ENCODE data around the gene ANAPC5.

The ANAPC5 gene

GRCh38 chr12:121345151-121345815 is 6.9 kb downstream of the ANAPC5 start:
- Histone ChIP-seq H3K4me3 (ENCODE audit: insufficient read length, low read depth) (no peak overlapping the region), H3K36me3 (ENCODE audit: insufficient read depth, insufficient read length, low read length) (peaks cover 81% of the 10 kb centered on the region), H3K27me3 (ENCODE audit: insufficient read depth, insufficient read length) (no peaks in the 10 kb centered on the region), H3K9me3 (ENCODE audit: insufficient read depth, low read length) (no peaks in the 10 kb centered on the region), H3K9ac (ENCODE audit: insufficient read length, low read depth) (no peak overlapping the region), H3K4me1 (ENCODE audit: insufficient read depth, insufficient read length) (no peaks in the 10 kb centered on the region)
- TF ChIP-seq YY1 (IDR thresholded peaks at IDR 0.05; ENCODE audit: insufficient read depth, insufficient read length) (no peak), ZNF274 (IDR thresholded peaks at IDR 0.05; ENCODE audit: low read depth, low read length) (no peak), SUZ12 (IDR thresholded peaks at IDR 0.05; ENCODE audit: extremely low read depth, insufficient read depth, insufficient read length) (no peak)
- no peak for DNase-seq (ENCODE audit: low read depth, low spot score)

- Histone ChIP-seq H3K9me3 (ENCODE audit: insufficient read depth, low read length) (no peaks in the 10 kb centered on the region), H3K4me3 (ENCODE audit: insufficient read length, low read depth) (no peak overlapping the region), H3K4me1 (ENCODE audit: insufficient read depth, insufficient read length) (no peaks in the 10 kb centered on the region), H3K9ac (ENCODE audit: insufficient read length, low read depth) (no peak overlapping the region), H3K27me3 (ENCODE audit: insufficient read depth, insufficient read length) (no peaks in the 10 kb centered on the region), H3K36me3 (ENCODE audit: insufficient read depth, insufficient read length, low read length) (peaks cover 83% of the 10 kb centered on the region)
- TF ChIP-seq SUZ12 (IDR thresholded peaks at IDR 0.05; ENCODE audit: extremely low read depth, insufficient read depth, insufficient read length) (no peak), ZNF274 (IDR thresholded peaks at IDR 0.05; ENCODE audit: low read depth, low read length) (no peak), YY1 (IDR thresholded peaks at IDR 0.05; ENCODE audit: insufficient read depth, insufficient read length) (no peak)
- DNase-seq (ENCODE audit: low read depth, low spot score): no peak
These were observed 7.7 kb downstream of the ANAPC5 start for GRCh38 chr12:121344506-121344905.

- no peak for TF ChIP-seq YY1 (IDR thresholded peaks at IDR 0.05; ENCODE audit: insufficient read depth, insufficient read length)
- no peak for TF ChIP-seq ZNF274 (IDR thresholded peaks at IDR 0.05; ENCODE audit: low read depth, low read length)
- no peak for TF ChIP-seq SUZ12 (IDR thresholded peaks at IDR 0.05; ENCODE audit: extremely low read depth, insufficient read depth, insufficient read length)
- Histone ChIP-seq H3K9me3 (ENCODE audit: insufficient read depth, low read length) (no peaks in the 10 kb centered on the region), H3K27me3 (ENCODE audit: insufficient read depth, insufficient read length) (no peaks in the 10 kb centered on the region), H3K4me1 (ENCODE audit: insufficient read depth, insufficient read length) (no peaks in the 10 kb centered on the region), H3K4me3 (ENCODE audit: insufficient read length, low read depth) (no peak overlapping the region), H3K36me3 (ENCODE audit: insufficient read depth, insufficient read length, low read length) (peaks cover 77% of the 10 kb centered on the region), H3K9ac (ENCODE audit: insufficient read length, low read depth) (no peak overlapping the region)
- no peak for DNase-seq (ENCODE audit: low read depth, low spot score)
These were observed 14.8 kb downstream of the ANAPC5 start for GRCh38 chr12:121337416-121337815.

- no peak for TF ChIP-seq YY1 (IDR thresholded peaks at IDR 0.05; ENCODE audit: insufficient read depth, insufficient read length)
- TF ChIP-seq SUZ12 (IDR thresholded peaks at IDR 0.05; ENCODE audit: extremely low read depth, insufficient read depth, insufficient read length): no peak
- TF ChIP-seq ZNF274 (IDR thresholded peaks at IDR 0.05; ENCODE audit: low read depth, low read length): no peak
- Histone ChIP-seq H3K9me3 (ENCODE audit: insufficient read depth, low read length) (no peaks in the 10 kb centered on the region), H3K4me3 (ENCODE audit: insufficient read length, low read depth) (no peak overlapping the region), H3K27me3 (ENCODE audit: insufficient read depth, insufficient read length) (no peaks in the 10 kb centered on the region), H3K9ac (ENCODE audit: insufficient read length, low read depth) (no peak overlapping the region), H3K36me3 (ENCODE audit: insufficient read depth, insufficient read length, low read length) (peaks cover 83% of the 10 kb centered on the region), H3K4me1 (ENCODE audit: insufficient read depth, insufficient read length) (no peaks in the 10 kb centered on the region)
- DNase-seq (ENCODE audit: low read depth, low spot score): peak; percentile 44
These were observed 17.5 kb downstream of the ANAPC5 start for GRCh38 chr12:121334513-121335343.

- no peak overlapping the region for H3K4me3 ChIP-seq (ENCODE audit: insufficient read length, low read depth)
- no peaks in the 10 kb centered on the region for H3K4me1 ChIP-seq (ENCODE audit: insufficient read depth, insufficient read length)
- H3K9ac ChIP-seq (ENCODE audit: insufficient read length, low read depth): no peak overlapping the region
- H3K27me3 ChIP-seq (ENCODE audit: insufficient read depth, insufficient read length): no peaks in the 10 kb centered on the region
- no peaks in the 10 kb centered on the region for H3K9me3 ChIP-seq (ENCODE audit: insufficient read depth, low read length)
- DNase-seq (ENCODE audit: low read depth, low spot score): no peak
- peaks cover 85% of the 10 kb centered on the region for H3K36me3 ChIP-seq (ENCODE audit: insufficient read depth, insufficient read length, low read length)
- no peak for TF ChIP-seq YY1 (IDR thresholded peaks at IDR 0.05; ENCODE audit: insufficient read depth, insufficient read length)
- no peak for TF ChIP-seq ZNF274 (IDR thresholded peaks at IDR 0.05; ENCODE audit: low read depth, low read length)
- TF ChIP-seq SUZ12 (IDR thresholded peaks at IDR 0.05; ENCODE audit: extremely low read depth, insufficient read depth, insufficient read length): no peak
These were observed 18.5 kb downstream of the ANAPC5 start for GRCh38 chr12:121333747-121334146.

GRCh38 chr12:121331248-121331647 is 21.0 kb downstream of the ANAPC5 start:
- no peaks in the 10 kb centered on the region for H3K9me3 ChIP-seq (ENCODE audit: insufficient read depth, low read length)
- TF ChIP-seq SUZ12 (IDR thresholded peaks at IDR 0.05; ENCODE audit: extremely low read depth, insufficient read depth, insufficient read length): no peak
- no peak for TF ChIP-seq YY1 (IDR thresholded peaks at IDR 0.05; ENCODE audit: insufficient read depth, insufficient read length)
- no peak for TF ChIP-seq ZNF274 (IDR thresholded peaks at IDR 0.05; ENCODE audit: low read depth, low read length)
- no peak for DNase-seq (ENCODE audit: low read depth, low spot score)
- no peak overlapping the region for H3K4me3 ChIP-seq (ENCODE audit: insufficient read length, low read depth)
- no peaks in the 10 kb centered on the region for H3K4me1 ChIP-seq (ENCODE audit: insufficient read depth, insufficient read length)
- H3K36me3 ChIP-seq (ENCODE audit: insufficient read depth, insufficient read length, low read length): peaks cover 92% of the 10 kb centered on the region
- H3K27me3 ChIP-seq (ENCODE audit: insufficient read depth, insufficient read length): no peaks in the 10 kb centered on the region
- H3K9ac ChIP-seq (ENCODE audit: insufficient read length, low read depth): no peak overlapping the region

- TF ChIP-seq YY1 (IDR thresholded peaks at IDR 0.05; ENCODE audit: insufficient read depth, insufficient read length): no peak
- no peak for TF ChIP-seq SUZ12 (IDR thresholded peaks at IDR 0.05; ENCODE audit: extremely low read depth, insufficient read depth, insufficient read length)
- no peak for DNase-seq (ENCODE audit: low read depth, low spot score)
These were observed 21.5 kb downstream of the ANAPC5 start for GRCh38 chr12:121330692-121331091.

More at GRCh38 chr12:121330692-121331091, 21.5 kb downstream of the ANAPC5 start:
- H3K9ac ChIP-seq (ENCODE audit: insufficient read length, low read depth): no peak overlapping the region
- no peak overlapping the region for H3K4me3 ChIP-seq (ENCODE audit: insufficient read length, low read depth)
- no peaks in the 10 kb centered on the region for H3K4me1 ChIP-seq (ENCODE audit: insufficient read depth, insufficient read length)
- no peaks in the 10 kb centered on the region for H3K27me3 ChIP-seq (ENCODE audit: insufficient read depth, insufficient read length)
- peaks cover 93% of the 10 kb centered on the region for H3K36me3 ChIP-seq (ENCODE audit: insufficient read depth, insufficient read length, low read length)
- H3K9me3 ChIP-seq (ENCODE audit: insufficient read depth, low read length): no peaks in the 10 kb centered on the region

All from NT2/D1 (cell line).